HCT116 (cell line): ENCODE data around the gene TSPAN10. TPM values are rescaled to one million over a fixed set of nuclear protein-coding genes. Genes with fewer than 3 reads are reported as not detected.

ENCODE experiments used
- ATAC-seq: fragments of 200-7000 bp; cut with Tn5 transposase; 2 replicates; pipeline ENCODE4 v1.9.1; 2020; ENCODE audit warnings: mild to moderate bottlenecking, moderate library complexity
- BruUV-seq: library from RNA; stranded (reverse); fragments of 400-500 nt; replicated peaks from 2 replicates; lab custom pipeline; 2021; lab: Mats Ljungman, UMichigan
- CTCF ChIA-PET: fragments of 300-600 bp; sonication (Branson Sonifier 250); formaldehyde crosslinking; loops from one replicate; lab custom pipeline; 2021; ENCODE audit warnings: antibody characterized with exemption; lab: Charles Lee
- POLR2A ChIA-PET: fragments of 300-600, 350-600 bp; sonication (Branson Sonifier 250); formaldehyde crosslinking; loops from one replicate; lab custom pipeline; 2021; ENCODE audit warnings: antibody characterized with exemption; lab: Charles Lee
- RAD21 ChIA-PET, 2 experiments: fragments of 300-600 bp; sonication (Branson Sonifier 250); formaldehyde crosslinking; loops; one replicate each; lab custom pipeline; 2023; ENCODE audit warnings: low total read pairs in 2 of 2; ENCODE audit not compliant: uncharacterized antibody in 2 of 2, unreplicated experiment in 2 of 2, low non-redundant PET in 1 of 2; lab: Charles Lee
- DNase-seq: peaks from one replicate; pipeline ENCODE4 v3.0.0-alpha.2; 2010; ENCODE audit warnings: low read depth, low spot score
- H2AFZ ChIP-seq: fragments of 200-600 bp; shearing (Covaris generic), sonication (generic); 2 replicates; pipeline ENCODE4 v1.6.1; 2017; ENCODE audit warnings: low read depth, mixed run types, mixed read lengths, antibody characterized with exemption, low read length; ENCODE audit not compliant: poor library complexity, severe bottlenecking
- H3K27ac ChIP-seq: 2 replicates; pipeline ENCODE4 v1.5.1; 2012; ENCODE audit warnings: low read depth, low read length
- H3K27me3 ChIP-seq: fragments of 200-600 bp; sonication (generic); 2 replicates; pipeline ENCODE4 v1.6.1; 2016; ENCODE audit warnings: mixed run types, low read length, mixed read lengths; ENCODE audit not compliant: insufficient read depth
- H3K36me3 ChIP-seq, 2 experiments: fragments of 200-500 bp in 1 of 2; fragments of 200-600 bp in 1 of 2; sonication (Bioruptor generic) in 1 of 2; sonication (generic) in 1 of 2; 2 replicates each; pipeline versions ENCODE4 v1.5.1 to v1.6.1; 2014 to 2016; ENCODE audit warnings: low read length in 2 of 2, inconsistent platforms in 1 of 2, mixed read lengths in 1 of 2, mixed run types in 1 of 2; ENCODE audit not compliant: insufficient read depth in 2 of 2, control insufficient read depth in 1 of 2
- H3K4me1 ChIP-seq, 2 experiments: fragments of 200-600 bp in 1 of 2; sonication (generic) in 1 of 2; 2 replicates each; pipeline versions ENCODE4 v1.5.1 to v1.6.1; 2012 to 2017; ENCODE audit warnings: low read length in 2 of 2, inconsistent platforms in 1 of 2, mild to moderate bottlenecking in 1 of 2, mixed read lengths in 1 of 2, mixed run types in 1 of 2, moderate library complexity in 1 of 2; ENCODE audit not compliant: insufficient read depth in 2 of 2, control insufficient read depth in 1 of 2
- H3K4me2 ChIP-seq: fragments of 200-600 bp; sonication (generic); 2 replicates; pipeline ENCODE4 v1.6.1; 2017; ENCODE audit warnings: mixed run types, low read length, mixed read lengths
- H3K4me3 ChIP-seq, 2 experiments: fragments of 200-600 bp in 1 of 2; sonication (generic) in 1 of 2; replicated peaks in 1 of 2; 2 replicates each; pipeline ENCODE4 v1.5.1; 2011 to 2016; ENCODE audit warnings: low read length in 2 of 2, control low read depth in 1 of 2, low read depth in 1 of 2, mild to moderate bottlenecking in 1 of 2, mixed read lengths in 1 of 2, mixed run types in 1 of 2
- H3K79me2 ChIP-seq: fragments of 200-600 bp; sonication (generic); 2 replicates; pipeline ENCODE4 v1.6.1; 2017; ENCODE audit warnings: mild to moderate bottlenecking, mixed run types, low read length, moderate library complexity, mixed read lengths; ENCODE audit not compliant: insufficient read depth
- H3K9ac ChIP-seq: fragments of 200-600 bp; sonication (generic); 2 replicates; pipeline ENCODE4 v1.6.1; 2016; ENCODE audit warnings: low read length, mixed read lengths
- H3K9me2 ChIP-seq: fragments of 200-600 bp; sonication (generic), shearing (Covaris generic); 2 replicates; pipeline ENCODE4 v1.6.1; 2017; ENCODE audit warnings: mixed run types, mild to moderate bottlenecking, moderate library complexity; ENCODE audit not compliant: insufficient read depth
- H3K9me3 ChIP-seq, 2 experiments: fragments of 200-500 bp in 1 of 2; fragments of 200-600 bp in 1 of 2; sonication (Bioruptor generic) in 1 of 2; sonication (generic) in 1 of 2; 2 replicates each; pipeline ENCODE4 v1.6.1; 2014 to 2017; ENCODE audit warnings: low read length in 2 of 2, mixed read lengths in 2 of 2, inconsistent platforms in 1 of 2, low read depth in 1 of 2, mild to moderate bottlenecking in 1 of 2, mixed run types in 1 of 2, moderate library complexity in 1 of 2; ENCODE audit not compliant: control insufficient read depth in 1 of 2, insufficient read depth in 1 of 2
- H4K20me1 ChIP-seq: fragments of 200-600 bp; sonication (generic), shearing (Covaris generic); 2 replicates; pipeline ENCODE4 v1.6.1; 2017; ENCODE audit warnings: mixed run types, mild to moderate bottlenecking, moderate library complexity; ENCODE audit not compliant: insufficient read depth
- CEBPB ChIP-seq: IDR thresholded peaks from 2 replicates; pipeline ENCODE4 v1.6.1; 2012; ENCODE audit warnings: low read depth
- EGR1 ChIP-seq: IDR thresholded peaks from 2 replicates; pipeline ENCODE4 v1.6.1; 2012; ENCODE audit warnings: low read depth
- EZH2 ChIP-seq: fragments of 200-600 bp; sonication (generic); IDR thresholded peaks from 2 replicates; pipeline ENCODE4 v1.6.1; 2017; ENCODE audit warnings: antibody characterized with exemption, mixed run types
- JUND ChIP-seq: IDR thresholded peaks from 2 replicates; pipeline ENCODE4 v1.6.1; 2012
- POLR2A ChIP-seq: IDR thresholded peaks from 2 replicates; pipeline ENCODE4 v1.7.0; 2011; ENCODE audit warnings: borderline replicate concordance; ENCODE audit not compliant: insufficient read depth, insufficient read length; ENCODE audit errors: extremely low read depth
- SIN3A ChIP-seq: IDR thresholded peaks from 2 replicates; pipeline ENCODE4 v1.6.1; 2012; ENCODE audit warnings: low read depth
- intact Hi-C: fragments of 100-400 bp; cut with micrococcal nuclease; formaldehyde crosslinking; loops from 2 replicates; pipeline ENCODE4 v1.10.0; 2022
- total RNA-seq: library from RNA; stranded (reverse); gene quantifications from one replicate; pipeline ENCODE4 v1.2.1, GENCODE V29; 2021; ENCODE audit not compliant: unreplicated experiment
- TF ChIP-seq, protein P1 (sequence below): IDR thresholded peaks from 2 replicates; pipeline ENCODE4 v1.6.1; 2012
- TF ChIP-seq, protein P2 (sequence below), 3 experiments: fragments of 200-600 bp in 1 of 3; sonication (generic) in 1 of 3; IDR thresholded peaks in 2 of 3; conservative IDR thresholded peaks in 1 of 3; 2 replicates each; pipeline ENCODE4 v1.5.1; 2012 to 2017; ENCODE audit warnings: low read depth in 2 of 3, low read length in 2 of 3, antibody characterized with exemption in 1 of 3, borderline replicate concordance in 1 of 3, control low read depth in 1 of 3, mild to moderate bottlenecking in 1 of 3, mixed read lengths in 1 of 3, mixed run types in 1 of 3, moderate library complexity in 1 of 3; ENCODE audit not compliant: insufficient read depth in 1 of 3
- TF ChIP-seq, protein P3 (sequence below): IDR thresholded peaks from 2 replicates; pipeline ENCODE4 v1.6.1; 2011; ENCODE audit warnings: mild to moderate bottlenecking, low read length, moderate library complexity; ENCODE audit not compliant: insufficient replicate concordance; ENCODE audit errors: extremely low read depth

The TSPAN10 gene
- total RNA-seq, 1 experiment from 2014 or later, result 2.3 TPM

DNA sequence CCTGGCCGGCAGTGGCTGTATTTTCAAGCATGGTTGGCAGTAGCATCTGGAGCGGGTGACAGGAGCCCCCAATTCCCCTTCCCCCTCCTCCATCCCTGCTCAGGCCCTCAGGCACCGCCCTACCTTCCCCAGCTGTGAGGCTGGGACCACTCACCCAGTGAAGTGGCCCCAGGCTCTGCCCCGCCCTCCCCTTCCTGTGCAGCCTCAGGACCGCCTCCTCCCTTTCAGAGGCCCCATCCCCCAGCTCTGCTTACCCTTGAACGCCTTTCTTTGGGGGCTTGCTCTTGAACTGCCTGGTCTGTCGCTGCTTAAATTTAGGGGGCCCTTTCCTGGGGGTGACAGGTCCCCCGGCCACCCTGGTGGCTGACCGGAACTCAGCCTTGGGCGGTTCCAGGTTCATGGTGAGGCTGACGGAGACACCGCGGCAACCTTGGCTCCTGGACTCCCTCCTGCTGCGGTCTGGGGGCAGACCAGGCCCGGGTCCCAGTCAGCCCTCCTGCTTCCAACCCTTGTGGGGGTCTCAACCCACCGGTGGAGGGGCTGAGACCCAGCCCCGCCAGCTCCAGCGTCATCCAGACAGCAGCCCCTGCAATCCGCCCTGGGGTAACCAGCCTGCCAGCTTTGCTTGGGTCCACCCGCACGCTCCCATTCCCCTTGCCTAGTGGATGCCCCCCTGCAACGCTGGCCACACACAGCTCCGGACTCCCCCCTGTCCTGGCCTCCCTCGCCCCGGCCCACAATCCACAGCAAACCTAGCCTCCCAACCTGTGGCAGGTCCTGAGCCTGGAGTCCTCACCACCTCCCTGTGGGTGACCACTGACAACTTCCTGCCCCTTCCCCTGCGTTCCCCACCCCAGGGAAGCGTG lies 16.1 kb downstream of the TSPAN10 start (continued):
- TF ChIP-seq POLR2A (no peak), JUND (no peak)
- TF ChIP-seq, all 23 proteins: peak for 0

DNA sequence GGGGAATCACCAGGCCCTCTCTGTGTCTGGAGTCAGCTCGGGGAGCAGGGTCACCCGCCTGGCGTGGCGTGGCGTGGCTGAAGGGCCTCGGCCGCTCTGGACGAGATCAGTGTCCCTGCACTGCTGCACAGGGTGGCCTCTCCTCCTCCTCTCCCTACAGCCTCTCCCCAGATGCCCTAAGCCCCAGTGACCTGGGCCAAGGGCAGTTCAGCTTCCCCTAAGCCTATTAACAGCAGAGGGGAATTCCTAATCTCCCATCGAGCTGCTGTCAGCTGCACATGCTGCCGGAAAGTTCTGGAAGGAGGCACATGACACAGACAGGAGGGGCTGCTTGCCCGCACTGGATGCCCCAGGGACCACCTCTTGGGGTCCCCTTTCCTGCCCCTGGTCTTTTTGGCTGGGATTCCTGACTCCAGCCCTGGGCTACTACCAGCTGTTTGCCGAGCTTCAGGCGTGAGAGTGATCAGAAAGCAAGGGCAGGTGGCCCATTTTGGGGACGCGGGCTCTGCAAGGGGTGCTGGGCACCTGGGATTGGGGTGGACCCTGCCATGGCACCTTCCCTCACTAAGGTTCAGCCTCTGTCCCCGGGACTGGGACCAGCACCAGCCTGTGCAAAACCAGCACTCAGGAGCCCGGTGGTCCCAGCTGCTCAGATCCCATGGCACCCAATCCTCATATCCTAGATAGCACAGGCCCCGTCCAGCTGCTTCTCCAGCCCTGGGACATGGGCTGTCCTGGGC lies 18.6 kb downstream of the TSPAN10 start:
- ATAC-seq, result no peak
- POLR2A ChIA-PET, result interaction anchor here (1.2 kb wide), 1 partner anchor 10 kb away, joined by 5 read pairs; no protein-coding TSS in a partner anchor
- no TSS peak for BruUV-seq
- peaks cover 7 to 19% of the 10 kb centered on the region in 2 experiments; a peak in 3 of 4 replicates for H3K4me1 ChIP-seq
- no peaks in the 10 kb centered on the region for H3K9me3 ChIP-seq
- RAD21 ChIA-PET, result no interaction called here
- H3K79me2 ChIP-seq, result no peaks in the 10 kb centered on the region
- H3K27me3 ChIP-seq, result no peaks in the 10 kb centered on the region
- no peak overlapping the region for H3K9ac ChIP-seq
- TF ChIP-seq, protein P1, sequence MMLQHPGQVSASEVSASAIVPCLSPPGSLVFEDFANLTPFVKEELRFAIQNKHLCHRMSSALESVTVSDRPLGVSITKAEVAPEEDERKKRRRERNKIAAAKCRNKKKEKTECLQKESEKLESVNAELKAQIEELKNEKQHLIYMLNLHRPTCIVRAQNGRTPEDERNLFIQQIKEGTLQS, result no peak
- TF ChIP-seq EGR1 (no peak), EZH2 (no peak), JUND (no peak), CEBPB (no peak), POLR2A (no peak), SIN3A (no peak)
- TF ChIP-seq, protein P2, sequence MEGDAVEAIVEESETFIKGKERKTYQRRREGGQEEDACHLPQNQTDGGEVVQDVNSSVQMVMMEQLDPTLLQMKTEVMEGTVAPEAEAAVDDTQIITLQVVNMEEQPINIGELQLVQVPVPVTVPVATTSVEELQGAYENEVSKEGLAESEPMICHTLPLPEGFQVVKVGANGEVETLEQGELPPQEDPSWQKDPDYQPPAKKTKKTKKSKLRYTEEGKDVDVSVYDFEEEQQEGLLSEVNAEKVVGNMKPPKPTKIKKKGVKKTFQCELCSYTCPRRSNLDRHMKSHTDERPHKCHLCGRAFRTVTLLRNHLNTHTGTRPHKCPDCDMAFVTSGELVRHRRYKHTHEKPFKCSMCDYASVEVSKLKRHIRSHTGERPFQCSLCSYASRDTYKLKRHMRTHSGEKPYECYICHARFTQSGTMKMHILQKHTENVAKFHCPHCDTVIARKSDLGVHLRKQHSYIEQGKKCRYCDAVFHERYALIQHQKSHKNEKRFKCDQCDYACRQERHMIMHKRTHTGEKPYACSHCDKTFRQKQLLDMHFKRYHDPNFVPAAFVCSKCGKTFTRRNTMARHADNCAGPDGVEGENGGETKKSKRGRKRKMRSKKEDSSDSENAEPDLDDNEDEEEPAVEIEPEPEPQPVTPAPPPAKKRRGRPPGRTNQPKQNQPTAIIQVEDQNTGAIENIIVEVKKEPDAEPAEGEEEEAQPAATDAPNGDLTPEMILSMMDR (IDR thresholded peaks at IDR 0.05 in 2 of 3, conservative IDR thresholded peaks at IDR 0.05 in 1 of 3; ENCODE audit: borderline replicate concordance in 1 of 3, insufficient read depth in 1 of 3, low read depth in 2 of 3, low read length in 2 of 3), result no peak
- TF ChIP-seq, protein P3, sequence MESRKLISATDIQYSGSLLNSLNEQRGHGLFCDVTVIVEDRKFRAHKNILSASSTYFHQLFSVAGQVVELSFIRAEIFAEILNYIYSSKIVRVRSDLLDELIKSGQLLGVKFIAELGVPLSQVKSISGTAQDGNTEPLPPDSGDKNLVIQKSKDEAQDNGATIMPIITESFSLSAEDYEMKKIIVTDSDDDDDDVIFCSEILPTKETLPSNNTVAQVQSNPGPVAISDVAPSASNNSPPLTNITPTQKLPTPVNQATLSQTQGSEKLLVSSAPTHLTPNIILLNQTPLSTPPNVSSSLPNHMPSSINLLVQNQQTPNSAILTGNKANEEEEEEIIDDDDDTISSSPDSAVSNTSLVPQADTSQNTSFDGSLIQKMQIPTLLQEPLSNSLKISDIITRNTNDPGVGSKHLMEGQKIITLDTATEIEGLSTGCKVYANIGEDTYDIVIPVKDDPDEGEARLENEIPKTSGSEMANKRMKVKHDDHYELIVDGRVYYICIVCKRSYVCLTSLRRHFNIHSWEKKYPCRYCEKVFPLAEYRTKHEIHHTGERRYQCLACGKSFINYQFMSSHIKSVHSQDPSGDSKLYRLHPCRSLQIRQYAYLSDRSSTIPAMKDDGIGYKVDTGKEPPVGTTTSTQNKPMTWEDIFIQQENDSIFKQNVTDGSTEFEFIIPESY, result no peak
- H3K4me2 ChIP-seq, result no peak overlapping the region
- DNase-seq, result no peak
- H3K4me3 ChIP-seq, result no peak overlapping the region
- H4K20me1 ChIP-seq, result no peaks in the 10 kb centered on the region
- H3K36me3 ChIP-seq, result no peaks in the 10 kb centered on the region
- H2AFZ ChIP-seq, result no peak overlapping the region
- H3K9me2 ChIP-seq, result no peaks in the 10 kb centered on the region
- no peak overlapping the region for H3K27ac ChIP-seq
- intact Hi-C loops, result no loop called here
- CTCF ChIA-PET, result no interaction called here
